ENCODE results near the gene CCDC9B. TPM values are rescaled to one million over a fixed set of nuclear protein-coding genes. Genes with fewer than 3 reads are reported as not detected.

CCDC9B gene
- total and polyA plus RNA-seq, 2 of the 4 experiments (the other 2 are of a cell fraction): 19.7 to 30.9 TPM

DNA sequence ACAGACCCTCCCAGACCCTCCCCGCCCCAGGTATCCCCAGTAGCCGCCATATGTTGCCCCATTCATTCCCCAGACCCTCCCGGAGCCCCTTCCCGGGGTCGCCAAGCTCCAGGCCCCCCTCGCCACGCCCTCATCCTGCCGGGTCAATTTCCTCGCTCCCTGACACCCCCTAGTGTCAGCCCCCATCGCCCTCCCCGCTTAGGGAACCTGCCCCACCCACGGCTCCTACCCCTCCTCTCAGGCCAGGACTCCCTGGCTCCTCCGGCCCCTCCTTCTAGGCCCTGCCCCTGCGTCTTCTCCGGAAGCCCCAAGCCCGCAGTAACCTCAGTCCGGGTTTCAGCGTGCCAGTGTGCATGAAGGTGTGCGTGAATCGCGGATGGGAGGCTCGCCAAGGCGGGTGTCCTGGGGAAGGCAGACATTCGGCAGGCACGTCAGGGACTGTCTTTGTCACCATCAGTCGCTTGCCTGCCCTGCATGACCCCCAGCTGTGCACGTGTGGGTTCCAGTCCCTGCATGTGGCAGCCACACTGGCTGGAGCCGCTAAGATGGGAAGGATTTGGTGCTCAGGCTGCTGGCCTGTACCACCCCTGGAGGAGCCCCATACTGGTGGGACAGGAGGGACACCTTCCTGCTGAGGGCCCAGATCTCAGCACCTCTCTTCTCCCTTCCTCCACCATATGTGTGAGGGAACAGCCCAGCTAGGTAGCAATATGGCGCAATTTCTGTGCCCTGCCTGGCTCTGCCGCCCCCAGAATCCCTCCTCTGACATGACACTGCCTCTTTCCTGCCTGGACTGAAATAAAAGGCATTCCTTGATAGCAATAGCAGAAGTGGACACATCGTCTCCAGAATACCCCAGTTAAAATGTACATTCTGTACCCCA lies 18.0 kb upstream of the CCDC9B start:
- no peaks in the 10 kb centered on the region for H3K36me3 ChIP-seq (ENCODE audit: control insufficient read depth, insufficient read depth, low read length)
- no peak overlapping the region for H2BK20ac ChIP-seq (ENCODE audit: low read depth, low read length)
- DNase-seq (no peak), ATAC-seq (ENCODE audit: low read depth) (peak; percentile 4)
- H3K4me2 ChIP-seq (ENCODE audit: low read depth, low read length): peak overlapping the region; percentile 67
- peak overlapping the region; percentile 45 for H2AK9ac ChIP-seq (replicated peaks; ENCODE audit: low read depth, low read length, poor library complexity)
- no peak overlapping the region for H2AK5ac ChIP-seq (ENCODE audit: low read depth, low read length)
- H3K4ac ChIP-seq (ENCODE audit: low read depth, low read length): no peak overlapping the region
- H4K8ac ChIP-seq (ENCODE audit: low read depth in 2 of 2, low read length in 2 of 2): no peak overlapping the region
- no peaks in the 10 kb centered on the region for H3K79me1 ChIP-seq (ENCODE audit: low read depth in 1 of 2, low read length in 2 of 2)
- no peak overlapping the region for H3K14ac ChIP-seq (replicated peaks; ENCODE audit: low read depth, low read length)
- H3K9me1 ChIP-seq (ENCODE audit: insufficient read depth, low read length): no peaks in the 10 kb centered on the region
- H2BK15ac ChIP-seq (ENCODE audit: low read depth, low read length): no peak overlapping the region
- in situ Hi-C loops (cut with MboI; ENCODE audit: low sequenced_read_pairs) (no loop called here), dilution Hi-C loops (cut with HindIII; ENCODE audit: low sequenced_read_pairs, unreplicated experiment) (no loop called here), intact Hi-C loops (cut with micrococcal nuclease) (loop anchor here (2.0 kb wide), 1 partner anchor 18 kb away; the partner anchor contains the start of gene CCDC9B)
- BruUV-seq (replicated peaks): no TSS peak
- H3K9ac ChIP-seq (ENCODE audit: low read depth, low read length): no peak overlapping the region
- 0% methylated on average over 11 of the region's 31 CpGs; no CpG with 5 or more reads in 1 of the 2 experiments for WGBS, 2 experiments (ENCODE audit: extremely low coverage in 2 of 2, insufficient read length in 1 of 2)
- H3K27me3 ChIP-seq (ENCODE audit: control insufficient read depth, insufficient read depth, low read length): peaks cover 24% of the 10 kb centered on the region
- no peak overlapping the region for H4K91ac ChIP-seq (ENCODE audit: insufficient read depth, low read depth, low read length)
- H3K23ac ChIP-seq (ENCODE audit: low read depth, low read length): peak overlapping the region; percentile 65; the same call in 1 of the 2 replicates
- H3K27ac ChIP-seq (ENCODE audit: insufficient read depth, low read length): no peak overlapping the region
- no peaks in the 10 kb centered on the region for H4K20me1 ChIP-seq (ENCODE audit: insufficient read depth, low read length)
- ChIA-PET POLR2A (ENCODE audit: unreplicated experiment) (no interaction called here), CTCF (interaction anchor here (1.7 kb wide), 1 partner anchor 10 kb away, joined by 5 read pairs; no protein-coding TSS in a partner anchor)
- H2BK120ac ChIP-seq (ENCODE audit: low read depth, low read length): no peak overlapping the region
- H4K5ac ChIP-seq (ENCODE audit: low read depth, low read length): no peak overlapping the region
- peaks cover 6% of the 10 kb centered on the region; the same call in 1 of the 2 replicates for H3K4me1 ChIP-seq (ENCODE audit: control insufficient read depth, insufficient read depth, low read length)
- no peak overlapping the region for H3K18ac ChIP-seq (ENCODE audit: low read depth, low read length)
- H3K9me3 ChIP-seq (ENCODE audit: control insufficient read depth, insufficient read depth, low read length): no peaks in the 10 kb centered on the region
- peak overlapping the region; percentile 43 for H3K4me3 ChIP-seq (ENCODE audit: insufficient read depth, low read depth, low read length)
- no peak overlapping the region for H3K56ac ChIP-seq (ENCODE audit: extremely low read depth, insufficient read depth, low read length)
- TF ChIP-seq CEBPB (IDR thresholded peaks at IDR 0.05; ENCODE audit: low read depth, low read length): peak; percentile 52; the same call in 1 of the 2 replicates
- TF ChIP-seq POLR2A (IDR thresholded peaks at IDR 0.05; ENCODE audit: low read depth, low read length): no peak
- TF ChIP-seq, protein P1, sequence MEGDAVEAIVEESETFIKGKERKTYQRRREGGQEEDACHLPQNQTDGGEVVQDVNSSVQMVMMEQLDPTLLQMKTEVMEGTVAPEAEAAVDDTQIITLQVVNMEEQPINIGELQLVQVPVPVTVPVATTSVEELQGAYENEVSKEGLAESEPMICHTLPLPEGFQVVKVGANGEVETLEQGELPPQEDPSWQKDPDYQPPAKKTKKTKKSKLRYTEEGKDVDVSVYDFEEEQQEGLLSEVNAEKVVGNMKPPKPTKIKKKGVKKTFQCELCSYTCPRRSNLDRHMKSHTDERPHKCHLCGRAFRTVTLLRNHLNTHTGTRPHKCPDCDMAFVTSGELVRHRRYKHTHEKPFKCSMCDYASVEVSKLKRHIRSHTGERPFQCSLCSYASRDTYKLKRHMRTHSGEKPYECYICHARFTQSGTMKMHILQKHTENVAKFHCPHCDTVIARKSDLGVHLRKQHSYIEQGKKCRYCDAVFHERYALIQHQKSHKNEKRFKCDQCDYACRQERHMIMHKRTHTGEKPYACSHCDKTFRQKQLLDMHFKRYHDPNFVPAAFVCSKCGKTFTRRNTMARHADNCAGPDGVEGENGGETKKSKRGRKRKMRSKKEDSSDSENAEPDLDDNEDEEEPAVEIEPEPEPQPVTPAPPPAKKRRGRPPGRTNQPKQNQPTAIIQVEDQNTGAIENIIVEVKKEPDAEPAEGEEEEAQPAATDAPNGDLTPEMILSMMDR (conservative IDR thresholded peaks at IDR 0.05; ENCODE audit: low read depth, low read length): 0 out of 2 replicates have a peak, but pooled peaks have one; percentile 1
- no peak overlapping the region for H2BK5ac ChIP-seq (ENCODE audit: low read depth, low read length, poor library complexity, severe bottlenecking)
- peak overlapping the region; percentile 87 for H2AFZ ChIP-seq (replicated peaks; ENCODE audit: low read length, poor library complexity)

Data from IMR-90 (cell line).